Thyroid gland (tissue), 4 donors: ENCODE results near the gene LHFPL6. TPM values are rescaled to one million over a fixed set of nuclear protein-coding genes. Genes with fewer than 3 reads are reported as not detected.

Source experiments
- DNase-seq, 2 donors: peaks; one replicate each; pipeline ENCODE4 v3.0.0-alpha.2; 2019
- H3K27ac ChIP-seq, 3 donors: fragments of 200-600 bp; sonication (generic); 1 replicate in 2 of 3; 2 replicates in 1 of 3; pipeline ENCODE4 v1.5.1; 2016 to 2019; ENCODE audit warnings: mild to moderate bottlenecking in 1 of 3, moderate library complexity in 1 of 3
- H3K27me3 ChIP-seq: fragments of 200-600 bp; sonication (generic); one replicate; pipeline ENCODE4 v1.5.1; 2019
- H3K36me3 ChIP-seq, 2 donors: fragments of 200-600 bp; sonication (generic); one replicate each; pipeline ENCODE4 v1.5.1; 2016 to 2019
- H3K4me1 ChIP-seq, 2 donors: fragments of 200-600 bp; sonication (generic); one replicate each; pipeline ENCODE4 v1.5.1; 2017 to 2019
- H3K4me3 ChIP-seq, 3 donors: fragments of 200-600 bp; sonication (generic); replicated peaks in 1 of 3; 1 replicate in 2 of 3; 2 replicates in 1 of 3; pipeline ENCODE4 v1.5.1; 2016; ENCODE audit warnings: mild to moderate bottlenecking in 1 of 3
- H3K9me3 ChIP-seq: fragments of 200-600 bp; sonication (generic); one replicate; pipeline ENCODE4 v1.5.1; 2017
- CTCF ChIP-seq, 6 experiments: fragments of 200-600 bp in 3 of 6; fragments of 450-650 bp in 3 of 6; sonication (generic) in 3 of 6; IDR thresholded peaks; one replicate each; pipeline ENCODE4 v1.5.1; 2016 to 2019; ENCODE audit warnings: antibody characterized with exemption in 6 of 6, mild to moderate bottlenecking in 2 of 6, inconsistent platforms in 1 of 6, moderate library complexity in 1 of 6
- POLR2A ChIP-seq, 2 donors: fragments of 450-650 bp; IDR thresholded peaks; one replicate each; pipeline ENCODE4 v1.6.1; 2017; ENCODE audit warnings: antibody characterized with exemption in 2 of 2, mild to moderate bottlenecking in 2 of 2, moderate library complexity in 1 of 2
- WGBS, 2 donors: methylation state at CpG; one replicate each; pipeline ENCODE4 v1.1.5; 2017; 5-methylcytosine and 5-hydroxymethylcytosine counted together
- intact Hi-C: fragments of 100-400 bp; cut with DNase I; formaldehyde crosslinking; loops from one replicate; pipeline ENCODE4 v1.15.1; 2023
- total RNA-seq, 4 donors: library from RNA; depleted of rRNA; stranded (reverse); fragments of >200 nt; gene quantifications; one replicate each; pipeline ENCODE4 v1.2.3, GENCODE V29; 2016

Gene LHFPL6
- total RNA-seq, 4 donors from 2014 or later = 23.6 to 86.3 (median 42.0) TPM

- H3K36me3 ChIP-seq = no peaks in the 10 kb centered on the region
- TF ChIP-seq CTCF (IDR thresholded peaks at IDR 0.05) (no peak), POLR2A (IDR thresholded peaks at IDR 0.05) (no peak)
- no peaks in the 10 kb centered on the region for H3K27me3 ChIP-seq
- peak; percentile 10 to 17 for DNase-seq
- H3K9me3 ChIP-seq = no peaks in the 10 kb centered on the region
- intact Hi-C loops = no loop called here
- peak overlapping the region in 1 of 3 donors; percentile 37 for H3K27ac ChIP-seq
- 65 to 71% methylated on average over 4 of the region's 4 CpGs for WGBS, 2 donors
- peaks cover 10 to 21% of the 10 kb centered on the region in 2 donors for H3K4me1 ChIP-seq
- H3K4me3 ChIP-seq = no peak overlapping the region
These were observed 151.1 kb downstream of the LHFPL6 start for GRCh38 chr13:39451860-39452301.

GRCh38 chr13:39451301-39451700, 151.7 kb downstream of the LHFPL6 start:
- no peak for TF ChIP-seq POLR2A (IDR thresholded peaks at IDR 0.05)
- no peak for TF ChIP-seq CTCF (IDR thresholded peaks at IDR 0.05)
- 16 to 19% methylated on average over 1 of the region's 1 CpG for WGBS, 2 donors
- Histone ChIP-seq H3K36me3 (no peaks in the 10 kb centered on the region), H3K9me3 (no peaks in the 10 kb centered on the region), H3K4me3 (no peak overlapping the region), H3K4me1 (peaks cover 10 to 21% of the 10 kb centered on the region in 2 donors), H3K27ac (peak overlapping the region in 1 of 3 donors; percentile 11), H3K27me3 (no peaks in the 10 kb centered on the region)
- no peak for DNase-seq
- intact Hi-C loops = no loop called here

- no peak overlapping the region for H3K27ac ChIP-seq
- H3K9me3 ChIP-seq = no peaks in the 10 kb centered on the region
- no peak overlapping the region for H3K4me3 ChIP-seq
- intact Hi-C loops = no loop called here
- DNase-seq = no peak
- TF ChIP-seq CTCF (IDR thresholded peaks at IDR 0.05) (no peak), POLR2A (IDR thresholded peaks at IDR 0.05) (no peak)
- no peaks in the 10 kb centered on the region for H3K27me3 ChIP-seq
- no peaks in the 10 kb centered on the region for H3K36me3 ChIP-seq
- peaks cover 10 to 21% of the 10 kb centered on the region in 2 donors for H3K4me1 ChIP-seq
These were observed 152.8 kb downstream of the LHFPL6 start for GRCh38 chr13:39450176-39450575.

- TF ChIP-seq CTCF (IDR thresholded peaks at IDR 0.05) = no peak
- TF ChIP-seq POLR2A (IDR thresholded peaks at IDR 0.05) = no peak
- H3K9me3 ChIP-seq = no peaks in the 10 kb centered on the region
- no peak overlapping the region for H3K27ac ChIP-seq
- H3K36me3 ChIP-seq = no peaks in the 10 kb centered on the region
- H3K4me3 ChIP-seq = no peak overlapping the region
- intact Hi-C loops = no loop called here
- no peaks in the 10 kb centered on the region for H3K27me3 ChIP-seq
- no peak for DNase-seq
- H3K4me1 ChIP-seq = peaks cover 10 to 21% of the 10 kb centered on the region in 2 donors
- 63 to 90% methylated on average over 3 of the region's 3 CpGs for WGBS, 2 donors
These were observed 154.2 kb downstream of the LHFPL6 start for GRCh38 chr13:39448834-39449233.

- WGBS, 2 donors = 81 to 89% methylated on average over 4 of the region's 4 CpGs
- TF ChIP-seq CTCF (IDR thresholded peaks at IDR 0.05) = no peak
- TF ChIP-seq POLR2A (IDR thresholded peaks at IDR 0.05) = no peak
These were observed 156.1 kb downstream of the LHFPL6 start for GRCh38 chr13:39446865-39447264.

More at GRCh38 chr13:39446865-39447264, 156.1 kb downstream of the LHFPL6 start:
- Histone ChIP-seq H3K4me1 (peaks cover 6 to 9% of the 10 kb centered on the region in 2 donors), H3K36me3 (no peaks in the 10 kb centered on the region), H3K9me3 (no peaks in the 10 kb centered on the region), H3K27ac (no peak overlapping the region), H3K4me3 (no peak overlapping the region), H3K27me3 (no peaks in the 10 kb centered on the region)
- DNase-seq = no peak
- intact Hi-C loops = no loop called here
